Kidney (tissue), 14 donors: ENCODE measurements around the gene SBK2. TPM values are rescaled to one million over a fixed set of nuclear protein-coding genes. Genes with fewer than 3 reads are reported as not detected.

Experiments used
- DNase-seq, 5 donors: peaks; one replicate each; pipeline ENCODE4 v3.0.0-alpha.2; 2013 to 2020
- FAIRE-seq: peaks from 2 replicates; lab custom pipeline; 2012; peaks lifted over from hg19 to GRCh38; lab: Jason Lieb, UNC
- H3K27ac ChIP-seq, 2 donors: one replicate each; pipeline ENCODE4 v1.7.0; 2013; ENCODE audit warnings: low read depth in 2 of 2, low read length in 2 of 2, inconsistent platforms in 1 of 2
- H3K27me3 ChIP-seq: one replicate; pipeline ENCODE4 v1.7.1; 2013; ENCODE audit warnings: low read length, inconsistent platforms; ENCODE audit not compliant: control insufficient read depth, insufficient read depth
- H3K36me3 ChIP-seq, 3 donors: one replicate each; pipeline versions ENCODE4 v1.7.0 to v1.7.1; 2013; ENCODE audit warnings: low read length in 3 of 3, control low read depth in 1 of 3, inconsistent platforms in 1 of 3; ENCODE audit not compliant: insufficient read depth in 3 of 3, control insufficient read depth in 2 of 3
- H3K4me1 ChIP-seq, 3 donors: one replicate each; pipeline versions ENCODE4 v1.7.0 to v1.7.1; 2013; ENCODE audit warnings: low read length in 3 of 3, inconsistent platforms in 1 of 3, low read depth in 1 of 3; ENCODE audit not compliant: control insufficient read depth in 2 of 3, insufficient read depth in 2 of 3
- H3K4me3 ChIP-seq, 3 donors: one replicate each; pipeline versions ENCODE4 v1.7.0 to v1.8.1; 2013; ENCODE audit warnings: low read length in 3 of 3, control low read depth in 1 of 3, inconsistent platforms in 1 of 3
- H3K9ac ChIP-seq, 3 donors: one replicate each; pipeline versions ENCODE4 v1.7.0 to v1.7.1; 2013; ENCODE audit warnings: low read length in 3 of 3, control low read depth in 1 of 3, inconsistent platforms in 1 of 3
- H3K9me3 ChIP-seq, 3 donors: one replicate each; pipeline versions ENCODE4 v1.7.0 to v1.7.1; 2013; ENCODE audit warnings: low read length in 3 of 3, control low read depth in 1 of 3, inconsistent platforms in 1 of 3; ENCODE audit not compliant: control insufficient read depth in 2 of 3, insufficient read depth in 1 of 3
- CTCF ChIP-seq: IDR thresholded peaks from 3 replicates; pipeline ENCODE4 v1.5.1; 2012; ENCODE audit warnings: mild to moderate bottlenecking, moderate library complexity, borderline replicate concordance; ENCODE audit not compliant: insufficient read depth; ENCODE audit errors: extremely low read depth
- intact Hi-C: fragments of 100-400 bp; cut with DNase I; formaldehyde crosslinking; loops from one replicate; pipeline ENCODE4 v1.11.1; 2022
- polyA plus RNA-seq: library from polyadenylated mRNA; stranded (reverse); fragments of 350-450 nt; fragmentation: Illumina TruSeq; extraction: RNeasy Lipid Tissue Mini Kit (QIAGEN cat#74804); gene quantifications from one replicate; pipeline ENCODE4 v1.2.3, GENCODE V29; 2014; ENCODE audit warnings: low read depth, low replicate concordance; ENCODE audit not compliant: insufficient read depth
- total RNA-seq: library from RNA; stranded (reverse); fragmentation: NEBNext Ultra II Directional; extraction: Animal tissue kit (Norgen Biotek cat#: 25700); gene quantifications from one replicate; pipeline ENCODE4 v1.2.1, GENCODE V29; 2021
- donor health status: control.
- donor health status: control.
- donor health status: control.
- donor health status: control.
- donor health status: control.
- donor health status: DM: yes; HTN: yes; CAD: no.
- donor health status: Normal renal cell carcinoma (clear cell type).

Gene SBK2
- total and polyA plus RNA-seq, 2 donors from 2014 or later, result not detected

- Histone ChIP-seq H3K9ac (no peak overlapping the region), H3K4me1 (no peaks in the 10 kb centered on the region), H3K27ac (no peak overlapping the region), H3K36me3 (no peaks in the 10 kb centered on the region), H3K27me3 (no peaks in the 10 kb centered on the region), H3K9me3 (no peaks in the 10 kb centered on the region), H3K4me3 (no peak overlapping the region)
- DNase-seq (no peak), FAIRE-seq (no peak)
- intact Hi-C loops, result no loop called here
- TF ChIP-seq CTCF, result no peak
Measured at GRCh38 chr19:55554302-55554701, 17.4 kb upstream of the SBK2 start.

- FAIRE-seq, result no peak
- no peaks in the 10 kb centered on the region for H3K9me3 ChIP-seq
- no peak for TF ChIP-seq CTCF
- no peak overlapping the region for H3K9ac ChIP-seq
- H3K4me3 ChIP-seq, result no peak overlapping the region
- intact Hi-C loops, result no loop called here
- H3K27me3 ChIP-seq, result no peaks in the 10 kb centered on the region
- DNase-seq, result no peak
- H3K27ac ChIP-seq, result no peak overlapping the region
- H3K36me3 ChIP-seq, result no peaks in the 10 kb centered on the region
- H3K4me1 ChIP-seq, result no peaks in the 10 kb centered on the region
Measured at GRCh38 chr19:55553217-55554182, 16.6 kb upstream of the SBK2 start.

GRCh38 chr19:55552620-55553019 is 15.7 kb upstream of the SBK2 start:
- H3K36me3 ChIP-seq, result no peaks in the 10 kb centered on the region
- no peak overlapping the region for H3K27ac ChIP-seq
- intact Hi-C loops, result no loop called here
- H3K4me3 ChIP-seq, result no peak overlapping the region
- no peak overlapping the region for H3K9ac ChIP-seq
- no peaks in the 10 kb centered on the region for H3K27me3 ChIP-seq
- DNase-seq (peak in 1 of 5 donors; percentile 53), FAIRE-seq (no peak)
- H3K4me1 ChIP-seq, result no peaks in the 10 kb centered on the region
- H3K9me3 ChIP-seq, result no peaks in the 10 kb centered on the region
- no peak for TF ChIP-seq CTCF
